ENCODE data around the gene APOF. TPM values are rescaled to one million over a fixed set of nuclear protein-coding genes. Genes with fewer than 3 reads are reported as not detected.

The APOF gene
- total RNA-seq, 1 experiment from 2014 or later: 0.18 TPM

GRCh38 chr12:56334490-56334793, 28.2 kb downstream of the APOF start:
- Histone ChIP-seq H3K4me3 (ENCODE audit: low read depth, low read length) (peak overlapping the region; percentile 63), H3K4me1 (peaks cover 14% of the 10 kb centered on the region), H3K9me3 (no peaks in the 10 kb centered on the region), H3K36me3 (ENCODE audit: control insufficient read depth, insufficient read depth, low read length) (no peaks in the 10 kb centered on the region), H3K27me3 (replicated peaks; ENCODE audit: control insufficient read depth, insufficient read depth, low read length) (no peaks in the 10 kb centered on the region)
- TSS peak; percentile 99 for BruUV-seq (replicated peaks)
- Mint-ChIP-seq H3K27ac (ENCODE audit: unreplicated experiment) (peak overlapping the region; percentile 99), H3K4me3 (ENCODE audit: unreplicated experiment) (peak overlapping the region; percentile 98), H3K9me3 (ENCODE audit: unreplicated experiment) (no peaks in the 10 kb centered on the region), H3K27me3 (ENCODE audit: insufficient read depth, unreplicated experiment) (no peaks in the 10 kb centered on the region), H3K36me3 (ENCODE audit: insufficient read depth, unreplicated experiment) (peaks cover 13% of the 10 kb centered on the region), H3K4me1 (ENCODE audit: low read depth, unreplicated experiment) (peaks cover 8% of the 10 kb centered on the region)
- ChIA-PET POLR2A (interaction anchor here (2.9 kb wide), 1 partner anchor 25 kb away, joined by 9 read pairs; the partner anchor contains the start of gene STAT2), CTCF (interaction anchor here (0.6 kb wide), 1 partner anchor 14 kb away, joined by 4 read pairs; no protein-coding TSS in a partner anchor)
- DNase-seq: no peak
- intact Hi-C loops (cut with micrococcal nuclease; ENCODE audit: unreplicated experiment): loop anchor here (1.0 to 5.0 kb wide), 4 partner anchors 26 to 134 kb away; partner anchors contain the start of genes SPRYD4, STAT2 and TIMELESS
- TF ChIP-seq CTCF (IDR thresholded peaks at IDR 0.05; ENCODE audit: insufficient read depth in 1 of 2, low read depth in 1 of 2, low read length in 1 of 2, severe bottlenecking in 1 of 2, unreplicated experiment in 1 of 2): peak in 1 of 2 experiments; percentile 9

GRCh38 chr12:56333679-56334489, 28.8 kb downstream of the APOF start, which contains the start of gene PAN2:
Gene PAN2, minus strand, starts transcription at chr12:56334000. Its CDS starts 906 bp downstream, at chr12:56333094.
- CTCF ChIA-PET: interaction anchor here (0.8 to 1.2 kb wide), 3 partner anchors 18 to 130 kb away, joined by 4 to 6 read pairs (median 5); partner anchors contain the start of genes CNPY2 and STAT2
- DNase-seq: peak; percentile 94 to 97
- intact Hi-C loops (cut with micrococcal nuclease; ENCODE audit: unreplicated experiment): loop anchor here (1.0 to 5.0 kb wide), 5 partner anchors 18 to 134 kb away; partner anchors contain the start of genes SPRYD4, STAT2 and TIMELESS
- H3K27ac Mint-ChIP-seq (ENCODE audit: unreplicated experiment): peak within 1 kb of the TSS; percentile 99
- peaks cover 8% of the 10 kb centered on the region for H3K4me1 Mint-ChIP-seq (ENCODE audit: low read depth, unreplicated experiment)
- H3K36me3 Mint-ChIP-seq (ENCODE audit: insufficient read depth, unreplicated experiment): peaks cover 13% of the 10 kb centered on the region
- no TSS peak for BruUV-seq (replicated peaks)
- peak; percentile 65 to 77 for TF ChIP-seq CTCF (IDR thresholded peaks at IDR 0.05; ENCODE audit: insufficient read depth in 1 of 2, low read depth in 1 of 2, low read length in 1 of 2, severe bottlenecking in 1 of 2, unreplicated experiment in 1 of 2)
- no peaks in the 10 kb centered on the region for H3K27me3 Mint-ChIP-seq (ENCODE audit: insufficient read depth, unreplicated experiment)
- H3K4me3 Mint-ChIP-seq (ENCODE audit: unreplicated experiment): peak within 1 kb of the TSS; percentile 98
- H3K9me3 ChIP-seq: no peaks in the 10 kb centered on the region
- H3K36me3 ChIP-seq (ENCODE audit: control insufficient read depth, insufficient read depth, low read length): no peaks in the 10 kb centered on the region
- no peaks in the 10 kb centered on the region for H3K27me3 ChIP-seq (replicated peaks; ENCODE audit: control insufficient read depth, insufficient read depth, low read length)
- H3K4me3 ChIP-seq (ENCODE audit: low read depth, low read length): peak within 1 kb of the TSS; percentile 63
- H3K4me1 ChIP-seq: peaks cover 17% of the 10 kb centered on the region
- POLR2A ChIA-PET: interaction anchor here (0.8 to 1.3 kb wide), 3 partner anchors 26 to 130 kb away, joined by 3 to 9 read pairs (median 3); partner anchors contain the start of genes STAT2 and TIMELESS
- H3K9me3 Mint-ChIP-seq (ENCODE audit: unreplicated experiment): no peaks in the 10 kb centered on the region

- Mint-ChIP-seq H3K9me3 (ENCODE audit: unreplicated experiment) (no peaks in the 10 kb centered on the region), H3K36me3 (ENCODE audit: insufficient read depth, unreplicated experiment) (peaks cover 13% of the 10 kb centered on the region), H3K4me1 (ENCODE audit: low read depth, unreplicated experiment) (peaks cover 8% of the 10 kb centered on the region), H3K27me3 (ENCODE audit: insufficient read depth, unreplicated experiment) (no peaks in the 10 kb centered on the region), H3K27ac (ENCODE audit: unreplicated experiment) (peak overlapping the region; percentile 99), H3K4me3 (ENCODE audit: unreplicated experiment) (peak overlapping the region; percentile 98)
- no peaks in the 10 kb centered on the region for H3K36me3 ChIP-seq (ENCODE audit: control insufficient read depth, insufficient read depth, low read length)
- DNase-seq: no peak
- peaks cover 23% of the 10 kb centered on the region for H3K4me1 ChIP-seq
- TF ChIP-seq CTCF (IDR thresholded peaks at IDR 0.05; ENCODE audit: insufficient read depth in 1 of 2, low read depth in 1 of 2, low read length in 1 of 2, severe bottlenecking in 1 of 2, unreplicated experiment in 1 of 2): no peak
- peak overlapping the region; percentile 63 for H3K4me3 ChIP-seq (ENCODE audit: low read depth, low read length)
- TSS peak; percentile 76 for BruUV-seq (replicated peaks)
- no peaks in the 10 kb centered on the region for H3K27me3 ChIP-seq (replicated peaks; ENCODE audit: control insufficient read depth, insufficient read depth, low read length)
- ChIA-PET POLR2A (interaction anchor here (0.5 to 1.3 kb wide), 4 partner anchors 20 to 131 kb away, joined by 3 to 9 read pairs (median 3); partner anchors contain the start of genes STAT2 and TIMELESS), CTCF (interaction anchor here (0.5 to 1.2 kb wide), 4 partner anchors 17 to 165 kb away, joined by 3 to 6 read pairs (median 4); partner anchors contain the start of genes CNPY2 and STAT2)
- intact Hi-C loops (cut with micrococcal nuclease; ENCODE audit: unreplicated experiment): loop anchor here (1.0 to 5.0 kb wide), 2 partner anchors 17 to 114 kb away; partner anchors contain the start of gene TIMELESS
- H3K9me3 ChIP-seq: no peaks in the 10 kb centered on the region
Measured at GRCh38 chr12:56333197-56333678, 29.4 kb downstream of the APOF start.
